ENCODE measurements around the gene ZSCAN31. TPM values are rescaled to one million over a fixed set of nuclear protein-coding genes. Genes with fewer than 3 reads are reported as not detected.

The ZSCAN31 gene
- total and polyA plus RNA-seq, 4 donors, result 5.6 to 13.1 (median 9.0) TPM

DNA sequence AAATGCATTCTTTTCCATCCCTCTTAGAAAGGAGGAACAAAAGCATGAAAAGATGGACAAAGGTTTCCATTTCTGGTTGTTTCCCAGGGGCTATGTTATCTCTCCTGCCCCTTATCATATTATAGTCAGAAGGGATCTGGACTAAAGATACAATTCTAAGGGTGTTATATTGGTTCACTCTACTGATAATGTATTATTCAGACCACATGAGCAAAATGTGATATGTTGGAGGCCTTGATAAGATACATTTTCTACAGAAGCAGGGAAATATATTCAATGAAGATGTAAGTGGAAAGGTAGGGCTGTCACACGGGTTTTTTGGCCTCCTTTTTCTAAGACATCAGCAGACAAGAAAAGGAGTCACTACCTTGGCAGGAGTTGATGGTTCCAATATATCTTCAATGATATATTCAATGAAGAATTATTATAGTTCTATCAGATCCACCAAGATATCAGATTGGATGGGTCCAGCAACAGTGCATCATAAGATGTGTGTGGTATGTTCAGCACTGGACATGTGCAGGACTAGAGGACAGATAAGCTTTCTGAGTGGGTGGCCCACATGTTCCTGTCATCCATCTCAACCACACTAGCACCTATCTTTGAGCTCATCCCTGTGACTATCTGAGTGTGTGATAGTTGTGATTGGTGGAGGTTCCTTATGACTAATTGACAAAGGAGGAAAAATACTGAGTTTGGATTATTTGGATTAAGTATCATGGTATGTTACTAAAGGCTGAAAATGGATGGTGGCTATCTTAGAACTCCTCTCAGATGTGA lies 8.1 kb upstream of the ZSCAN31 start:
- H3K4me3 ChIP-seq, result no peak overlapping the region
- DNase-seq, result no peak
- WGBS, 2 donors, result 80 to 90% methylated on average over 1 of the region's 1 CpG
- H3K9me3 ChIP-seq (ENCODE audit: control insufficient read depth in 4 of 4, insufficient read depth in 3 of 4, low read length in 3 of 4), result no peaks in the 10 kb centered on the region
- ATAC-seq (ENCODE audit: insufficient read depth, low FRiP score), result no peak
- no peaks in the 10 kb centered on the region for H3K36me3 ChIP-seq (ENCODE audit: control insufficient read depth in 4 of 4, insufficient read depth in 4 of 4, low read length in 4 of 4)
- H3K27me3 ChIP-seq (ENCODE audit: control insufficient read depth in 3 of 3, insufficient read depth in 3 of 3, low read length in 2 of 3), result peaks cover 0 to 2% (median 0%) of the 10 kb centered on the region in 3 donors
- TF ChIP-seq, protein P1, sequence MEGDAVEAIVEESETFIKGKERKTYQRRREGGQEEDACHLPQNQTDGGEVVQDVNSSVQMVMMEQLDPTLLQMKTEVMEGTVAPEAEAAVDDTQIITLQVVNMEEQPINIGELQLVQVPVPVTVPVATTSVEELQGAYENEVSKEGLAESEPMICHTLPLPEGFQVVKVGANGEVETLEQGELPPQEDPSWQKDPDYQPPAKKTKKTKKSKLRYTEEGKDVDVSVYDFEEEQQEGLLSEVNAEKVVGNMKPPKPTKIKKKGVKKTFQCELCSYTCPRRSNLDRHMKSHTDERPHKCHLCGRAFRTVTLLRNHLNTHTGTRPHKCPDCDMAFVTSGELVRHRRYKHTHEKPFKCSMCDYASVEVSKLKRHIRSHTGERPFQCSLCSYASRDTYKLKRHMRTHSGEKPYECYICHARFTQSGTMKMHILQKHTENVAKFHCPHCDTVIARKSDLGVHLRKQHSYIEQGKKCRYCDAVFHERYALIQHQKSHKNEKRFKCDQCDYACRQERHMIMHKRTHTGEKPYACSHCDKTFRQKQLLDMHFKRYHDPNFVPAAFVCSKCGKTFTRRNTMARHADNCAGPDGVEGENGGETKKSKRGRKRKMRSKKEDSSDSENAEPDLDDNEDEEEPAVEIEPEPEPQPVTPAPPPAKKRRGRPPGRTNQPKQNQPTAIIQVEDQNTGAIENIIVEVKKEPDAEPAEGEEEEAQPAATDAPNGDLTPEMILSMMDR (IDR thresholded peaks at IDR 0.05; ENCODE audit: control extremely low read depth, extremely low read depth), result no peak
- no peak overlapping the region for H3K9ac ChIP-seq (ENCODE audit: insufficient read depth in 1 of 2, low read length in 2 of 2)
- H3K27ac ChIP-seq (ENCODE audit: low read depth in 1 of 2, low read length in 1 of 2), result no peak overlapping the region
- no peaks in the 10 kb centered on the region for H3K4me1 ChIP-seq (ENCODE audit: control insufficient read depth in 5 of 5, insufficient read depth in 5 of 5, low read length in 5 of 5)

DNA sequence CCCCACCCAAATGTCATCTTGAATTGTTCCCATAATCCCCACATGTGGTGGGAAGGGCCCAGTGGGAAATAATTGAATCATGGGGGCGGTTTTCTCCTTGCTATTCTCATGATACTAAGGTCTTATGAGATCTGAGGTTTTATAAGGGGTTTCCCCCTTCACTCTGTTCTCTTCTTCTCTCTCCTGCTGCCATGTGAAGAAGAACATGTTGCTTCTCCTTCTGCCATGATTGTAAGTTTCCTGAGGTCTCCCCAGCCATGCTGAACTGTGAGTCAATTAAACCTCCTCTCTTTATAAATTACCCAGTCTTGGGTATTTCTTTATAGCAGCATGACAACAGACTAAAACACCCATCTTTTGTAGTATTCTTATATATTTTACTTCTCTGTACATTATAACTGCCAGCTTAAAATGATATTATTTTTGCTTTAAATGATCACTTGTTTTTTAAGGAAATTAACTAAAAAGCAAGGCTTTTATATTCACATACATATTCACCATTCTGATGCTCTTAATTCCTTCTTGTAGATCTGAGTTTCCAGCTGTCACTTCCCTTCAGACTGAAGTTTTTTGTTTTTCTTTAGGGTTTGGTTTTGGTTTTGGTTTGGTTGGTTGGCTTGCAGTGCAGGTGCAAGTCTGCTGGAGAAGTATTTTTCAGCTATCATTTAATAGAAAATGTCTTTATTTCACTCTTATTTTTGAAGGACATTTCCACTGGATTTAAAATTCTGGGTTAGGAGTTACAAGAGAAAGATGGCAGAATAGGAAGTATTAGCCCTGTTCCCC lies 4.6 kb upstream of the ZSCAN31 start:
- H3K27ac ChIP-seq (ENCODE audit: low read depth in 1 of 2, low read length in 1 of 2), result no peak overlapping the region
- 68 to 87% methylated on average over 1 of the region's 1 CpG for WGBS, 2 donors
- no peak overlapping the region for H3K9ac ChIP-seq (ENCODE audit: insufficient read depth in 1 of 2, low read length in 2 of 2)
- H3K4me3 ChIP-seq, result no peak overlapping the region
- no peaks in the 10 kb centered on the region for H3K9me3 ChIP-seq (ENCODE audit: control insufficient read depth in 4 of 4, insufficient read depth in 3 of 4, low read length in 3 of 4)
- TF ChIP-seq, protein P1 (IDR thresholded peaks at IDR 0.05; ENCODE audit: control extremely low read depth, extremely low read depth), result no peak
- ATAC-seq (ENCODE audit: insufficient read depth, low FRiP score) (no peak), DNase-seq (no peak)
- peaks cover 0 to 10% (median 0%) of the 10 kb centered on the region in 5 donors for H3K4me1 ChIP-seq (ENCODE audit: control insufficient read depth in 5 of 5, insufficient read depth in 5 of 5, low read length in 5 of 5)
- H3K36me3 ChIP-seq (ENCODE audit: control insufficient read depth in 4 of 4, insufficient read depth in 4 of 4, low read length in 4 of 4), result no peaks in the 10 kb centered on the region
- H3K27me3 ChIP-seq (ENCODE audit: control insufficient read depth in 3 of 3, insufficient read depth in 3 of 3, low read length in 2 of 3), result no peaks in the 10 kb centered on the region

DNA sequence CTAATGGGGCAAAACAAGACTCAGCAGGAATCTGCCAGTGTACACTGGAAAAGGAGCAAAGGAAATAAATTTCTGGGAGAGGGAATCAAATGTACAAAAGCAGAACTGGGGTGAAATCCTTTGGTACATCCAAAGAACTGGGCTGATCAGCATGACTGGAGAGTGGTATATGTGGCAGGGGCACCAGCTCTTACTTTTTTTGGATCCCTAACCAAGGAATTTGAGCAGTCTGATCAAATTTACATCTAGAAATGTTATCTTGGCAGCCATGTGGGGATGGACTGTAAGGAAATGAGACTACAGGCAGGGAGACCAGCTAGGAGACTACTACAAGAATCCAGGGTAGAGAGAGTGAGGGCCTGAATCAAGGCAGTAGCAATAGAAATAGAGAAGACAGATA lies 1.2 kb upstream of the ZSCAN31 start:
- H3K4me1 ChIP-seq (ENCODE audit: control insufficient read depth in 5 of 5, insufficient read depth in 5 of 5, low read length in 5 of 5), result peaks cover 0 to 19% (median 3%) of the 10 kb centered on the region in 5 donors
- no peak for ATAC-seq (ENCODE audit: insufficient read depth, low FRiP score)
- no peaks in the 10 kb centered on the region for H3K9me3 ChIP-seq (ENCODE audit: control insufficient read depth in 4 of 4, insufficient read depth in 3 of 4, low read length in 3 of 4)
- H3K27me3 ChIP-seq (ENCODE audit: control insufficient read depth in 3 of 3, insufficient read depth in 3 of 3, low read length in 2 of 3), result no peaks in the 10 kb centered on the region
- no peaks in the 10 kb centered on the region for H3K36me3 ChIP-seq (ENCODE audit: control insufficient read depth in 4 of 4, insufficient read depth in 4 of 4, low read length in 4 of 4)
- TF ChIP-seq, protein P1 (IDR thresholded peaks at IDR 0.05; ENCODE audit: control extremely low read depth, extremely low read depth), result no peak
- DNase-seq, result peak in 1 of 3 donors; percentile 50
- peak overlapping the region in 1 of 2 donors; percentile 96 for H3K27ac ChIP-seq (ENCODE audit: low read depth in 1 of 2, low read length in 1 of 2)
- peak overlapping the region; percentile 94 to 100 for H3K9ac ChIP-seq (ENCODE audit: insufficient read depth in 1 of 2, low read length in 2 of 2)
- H3K4me3 ChIP-seq, result no peak overlapping the region

Data from lung (tissue), 12 donors.